HEK293 (cell line): Measurements from ENCODE around the gene IFI30.

Source experiments
- CTCF ChIA-PET: fragments of 350-600 bp; formaldehyde crosslinking; extraction: SDS; loops from one replicate; lab custom pipeline; 2021; ENCODE audit warnings: antibody characterized with exemption; lab: Yijun Ruan, JAX
- POLR2A ChIA-PET: fragments of 300-600 bp; formaldehyde crosslinking; extraction: SDS; loops from one replicate; lab custom pipeline; 2020; ENCODE audit warnings: antibody characterized with exemption, inconsistent platforms; lab: Yijun Ruan, JAX
- H3K27ac ChIP-seq: fragments of 200-500 bp; sonication (Bioruptor generic); 2 replicates; pipeline ENCODE4 v1.5.1; 2014; ENCODE audit warnings: low read depth, low read length, control low read depth, inconsistent platforms; ENCODE audit errors: extremely low read depth
- H3K36me3 ChIP-seq, 2 experiments: fragments of 200-500 bp in 1 of 2; sonication (Bioruptor generic) in 1 of 2; 1 replicate in 1 of 2; 2 replicates in 1 of 2; pipeline ENCODE4 v1.5.1; 2014 to 2017; ENCODE audit warnings: inconsistent platforms in 2 of 2, low read length in 2 of 2; ENCODE audit not compliant: control insufficient read depth in 2 of 2, insufficient read depth in 1 of 2
- H3K4me1 ChIP-seq: fragments of 200-500 bp; sonication (Bioruptor generic); 2 replicates; pipeline ENCODE4 v1.5.1; 2014; ENCODE audit warnings: mild to moderate bottlenecking, low read length, inconsistent platforms; ENCODE audit not compliant: control insufficient read depth, insufficient read depth
- H3K4me3 ChIP-seq: 2 replicates; pipeline ENCODE4 v1.5.1; 2011; ENCODE audit warnings: low read depth, mild to moderate bottlenecking, control low read depth, low read length, moderate library complexity
- H3K9me3 ChIP-seq: fragments of 200-500 bp; sonication (Bioruptor generic); 2 replicates; pipeline ENCODE4 v1.5.1; 2014; ENCODE audit warnings: low read depth, low read length, inconsistent platforms; ENCODE audit not compliant: control insufficient read depth, insufficient read depth
- GLI2 ChIP-seq: fragments of 450-650 bp; formaldehyde crosslinking; IDR thresholded peaks from 2 replicates; pipeline ENCODE4; 2017; ENCODE audit warnings: missing biosample characterization, missing genetic modification characterization, low read depth, borderline replicate concordance
- GLIS2 ChIP-seq: fragments of 450-650 bp; formaldehyde crosslinking; IDR thresholded peaks from 2 replicates; pipeline ENCODE4 v1.5.1; 2016; ENCODE audit warnings: missing biosample characterization, missing genetic modification characterization
- KLF17 ChIP-seq: fragments of 450-650 bp; formaldehyde crosslinking; IDR thresholded peaks from 2 replicates; pipeline ENCODE4 v1.5.1; 2016; ENCODE audit warnings: missing biosample characterization, missing genetic modification characterization
- KLF8 ChIP-seq: fragments of 450-650 bp; formaldehyde crosslinking; IDR thresholded peaks from 2 replicates; pipeline ENCODE4 v1.5.1; 2016; ENCODE audit warnings: missing biosample characterization, missing genetic modification characterization
- SP2 ChIP-seq: fragments of 450-650 bp; formaldehyde crosslinking; IDR thresholded peaks from 2 replicates; pipeline ENCODE4 v1.5.1; 2016; ENCODE audit warnings: missing biosample characterization, missing genetic modification characterization
- TCF7L2 ChIP-seq: IDR thresholded peaks from 2 replicates; pipeline ENCODE4 v1.6.1; 2011; ENCODE audit warnings: low read depth, mild to moderate bottlenecking, inconsistent platforms, low read length, moderate library complexity, borderline replicate concordance
- WT1 ChIP-seq: fragments of 450-650 bp; formaldehyde crosslinking; IDR thresholded peaks from 2 replicates; pipeline ENCODE4 v1.5.1; 2016; ENCODE audit warnings: missing biosample characterization, missing genetic modification characterization
- ZBTB17 ChIP-seq: fragments of 450-650 bp; formaldehyde crosslinking; IDR thresholded peaks from 2 replicates; pipeline ENCODE4 v1.5.1; 2016; ENCODE audit warnings: missing biosample characterization, missing genetic modification characterization
- ZBTB26 ChIP-seq: fragments of 450-650 bp; formaldehyde crosslinking; optimal IDR thresholded peaks from 2 replicates; pipeline ENCODE3; 2016; ENCODE audit warnings: missing biosample characterization, mild to moderate bottlenecking, missing genetic modification characterization
- ZBTB48 ChIP-seq: fragments of 450-650 bp; formaldehyde crosslinking; IDR thresholded peaks from 2 replicates; pipeline ENCODE4 v1.5.1; 2016; ENCODE audit warnings: missing biosample characterization, missing genetic modification characterization
- ZFP3 ChIP-seq: fragments of 450-650 bp; formaldehyde crosslinking; IDR thresholded peaks from 2 replicates; pipeline ENCODE4 v1.5.1; 2016; ENCODE audit warnings: low read depth, missing biosample characterization, missing genetic modification characterization
- ZNF157 ChIP-seq: fragments of 450-650 bp; formaldehyde crosslinking; IDR thresholded peaks from 2 replicates; pipeline ENCODE4 v1.5.1; 2016; ENCODE audit warnings: missing biosample characterization, missing genetic modification characterization
- ZNF221 ChIP-seq: fragments of 450-650 bp; formaldehyde crosslinking; IDR thresholded peaks from 2 replicates; pipeline ENCODE4 v1.5.1; 2017; ENCODE audit warnings: missing biosample characterization, missing genetic modification characterization, borderline replicate concordance
- ZNF248 ChIP-seq: fragments of 450-650 bp; formaldehyde crosslinking; IDR thresholded peaks from 2 replicates; pipeline ENCODE4 v1.5.1; 2017; ENCODE audit warnings: missing biosample characterization, missing genetic modification characterization
- ZNF302 ChIP-seq: fragments of 450-650 bp; formaldehyde crosslinking; IDR thresholded peaks from 2 replicates; pipeline ENCODE4 v1.5.1; 2016; ENCODE audit warnings: missing biosample characterization, missing genetic modification characterization, low read depth
- ZNF366 ChIP-seq: fragments of 450-650 bp; formaldehyde crosslinking; conservative IDR thresholded peaks from 2 replicates; pipeline ENCODE4 v1.5.1; 2016; ENCODE audit warnings: missing biosample characterization, missing genetic modification characterization
- ZNF391 ChIP-seq: fragments of 450-650 bp; formaldehyde crosslinking; IDR thresholded peaks from 2 replicates; pipeline ENCODE4 v1.5.1; 2016; ENCODE audit warnings: low read depth, missing biosample characterization, missing genetic modification characterization, borderline replicate concordance
- ZNF433 ChIP-seq: fragments of 450-650 bp; formaldehyde crosslinking; IDR thresholded peaks from 2 replicates; pipeline ENCODE4 v1.5.1; 2016; ENCODE audit warnings: missing biosample characterization, missing genetic modification characterization, low read depth
- ZNF677 ChIP-seq: fragments of 450-650 bp; IDR thresholded peaks from 2 replicates; pipeline ENCODE4 v1.5.0; 2018; ENCODE audit warnings: missing biosample characterization, mild to moderate bottlenecking, missing genetic modification characterization, moderate library complexity
- ZNF76 ChIP-seq: fragments of 450-650 bp; formaldehyde crosslinking; IDR thresholded peaks from 2 replicates; pipeline ENCODE4; 2016; ENCODE audit warnings: low read depth, missing biosample characterization, missing genetic modification characterization, borderline replicate concordance
- ZNF792 ChIP-seq: fragments of 450-650 bp; formaldehyde crosslinking; IDR thresholded peaks from 2 replicates; pipeline ENCODE4 v1.5.1; 2016; ENCODE audit warnings: missing biosample characterization, missing genetic modification characterization

Gene IFI30

GRCh38 chr19:18131841-18132596 lies 41.6 kb upstream of the IFI30 start:
- ChIA-PET CTCF (interaction anchor here (0.5 to 2.2 kb wide), 2 partner anchors 19 to 97 kb away, joined by 5 to 10 read pairs; no protein-coding TSS in a partner anchor), POLR2A (no interaction called here)

GRCh38 chr19:18135712-18136584 lies 37.7 kb upstream of the IFI30 start:
- TF ChIP-seq ZFP3 (tag by site-specific recombination) (peak; percentile 91), ZNF76 (no peak)
- CTCF ChIA-PET: interaction anchor here (0.6 kb wide), 2 partner anchors 14 to 198 kb away, joined by 3 to 4 read pairs; no protein-coding TSS in a partner anchor
- Histone ChIP-seq H3K9me3 (no peaks in the 10 kb centered on the region), H3K4me1 (no peaks in the 10 kb centered on the region), H3K27ac (no peak overlapping the region), H3K4me3 (no peak overlapping the region), H3K36me3 (peaks cover 0 to 32% of the 10 kb centered on the region in 2 experiments; a peak in 2 of 3 replicates)
- POLR2A ChIA-PET: no interaction called here

More at GRCh38 chr19:18131841-18132596, 41.6 kb upstream of the IFI30 start:
- TF ChIP-seq ZBTB17 (tag by site-specific recombination) (0 out of 2 replicates have a peak, but pooled peaks have one; percentile 36), ZBTB26 (tag by site-specific recombination) (peak; percentile 9), ZNF391 (no peak), ZBTB48 (tag by site-specific recombination) (no peak), TCF7L2 (no peak), ZNF366 (tag by site-specific recombination) (no peak), ZNF433 (no peak), SP2 (tag by site-specific recombination) (0 out of 2 replicates have a peak, but pooled peaks have one; percentile 31), ZNF677 (tag by site-specific recombination) (no peak), ZNF221 (tag by site-specific recombination) (no peak), KLF17 (tag by site-specific recombination) (no peak), ZNF302 (tag by site-specific recombination) (no peak), GLIS2 (no peak), WT1 (tag by site-specific recombination) (no peak), ZNF157 (no peak), KLF8 (tag by site-specific recombination) (no peak), ZNF248 (tag by site-specific recombination) (no peak), ZNF792 (tag by site-specific recombination) (peak; percentile 99), GLI2 (no peak)
- no peaks in the 10 kb centered on the region for H3K9me3 ChIP-seq
- no peak overlapping the region for H3K4me3 ChIP-seq
- H3K27ac ChIP-seq: no peak overlapping the region
- H3K4me1 ChIP-seq: no peaks in the 10 kb centered on the region
- peaks cover 0 to 40% of the 10 kb centered on the region in 2 experiments; a peak in 2 of 3 replicates for H3K36me3 ChIP-seq
